Right lobe of liver (tissue), 6 donors: ENCODE data around the gene FABP7. TPM values are rescaled to one million over a fixed set of nuclear protein-coding genes. Genes with fewer than 3 reads are reported as not detected.
"Not testable (repeated sequence)": the region's sequence is repeated elsewhere in the genome, so short reads cannot be mapped to it uniquely, and the experiment has no call there.

Experiments used
- ATAC-seq, 4 donors: fragments of 200-7000 bp; cut with Tn5 transposase; one replicate each; pipeline ENCODE4 v1.9.1; 2020; ENCODE audit warnings: mild to moderate bottlenecking in 4 of 4, moderate library complexity in 4 of 4
- DNase-seq, 3 donors: peaks; one replicate each; pipeline ENCODE4 v3.0.0-alpha.2; 2020
- H3K27ac ChIP-seq, 3 donors: fragments of 200-600 bp; one replicate each; pipeline ENCODE4 v1.8.0; 2022
- H3K27me3 ChIP-seq, 2 donors: fragments of 200-600 bp; one replicate each; pipeline ENCODE4 v1.8.0; 2022
- H3K36me3 ChIP-seq, 4 donors: fragments of 200-600 bp; sonication (generic) in 1 of 4; one replicate each; pipeline versions ENCODE4 v1.5.1 to v1.8.0; 2017 to 2022; ENCODE audit warnings: control low read depth in 1 of 4
- H3K4me1 ChIP-seq, 4 donors: fragments of 200-600 bp; sonication (generic) in 1 of 4; one replicate each; pipeline versions ENCODE4 v1.5.1 to v1.8.0; 2017 to 2022; ENCODE audit warnings: control low read depth in 1 of 4
- H3K4me3 ChIP-seq, 3 donors: fragments of 200-600 bp; one replicate each; pipeline ENCODE4 v1.8.0; 2022
- H3K9me3 ChIP-seq, 4 donors: fragments of 200-600 bp; sonication (generic) in 1 of 4; one replicate each; pipeline versions ENCODE4 v1.5.1 to v1.8.0; 2017 to 2022; ENCODE audit warnings: control low read depth in 1 of 4
- CTCF ChIP-seq, 4 donors: fragments of 200-600 bp in 3 of 4; fragments of 450-650 bp in 1 of 4; IDR thresholded peaks; one replicate each; pipeline versions ENCODE4 v1.5.1 to v1.8.0; 2016 to 2022; ENCODE audit warnings: antibody characterized with exemption in 4 of 4, mild to moderate bottlenecking in 2 of 4
- POLR2A ChIP-seq: fragments of 450-650 bp; IDR thresholded peaks from one replicate; pipeline ENCODE4 v1.6.1; 2017; ENCODE audit warnings: antibody characterized with exemption, mild to moderate bottlenecking
- WGBS: methylation state at CpG from one replicate; pipeline ENCODE4 v1.1.6; 2018; ENCODE audit warnings: low coverage, low lambda C conversion rate; ENCODE audit not compliant: insufficient coverage; ENCODE audit errors: missing lambda C conversion rate; 5-methylcytosine and 5-hydroxymethylcytosine counted together
- intact Hi-C, 2 donors: fragments of 100-400 bp; cut with DNase I; formaldehyde crosslinking; loops; one replicate each; pipeline versions ENCODE4 v1.11.2 to v1.14.1; 2022
- total RNA-seq, 6 experiments: library from RNA; depleted of rRNA in 2 of 6; stranded (reverse); fragments of >200 nt in 2 of 6; fragmentation: NEBNext Ultra II Directional in 3 of 6; extraction: Animal tissue kit (Norgen Biotek cat#: 25700) in 3 of 6; gene quantifications; one replicate each; pipeline versions ENCODE4 v1.1.0 to v1.2.4, GENCODE V29; 2016 to 2023
- donor health status: DM: no; HTN: yes; CAD: no.
- donor health status: DM: no; HTN: no; CAD: no.
- donor health status: DM: no; HTN: no; CAD: no.
- donor health status: DM: no; HTN: yes; CAD: no.
- donor health status: DM: no; HTN: yes; CAD: no.

Gene FABP7
- total RNA-seq, 6 experiments from 2014 or later: not detected

GRCh38 chr6:122747573-122747972, 31.9 kb upstream of the FABP7 start:
- no peak overlapping the region for H3K27ac ChIP-seq
- TF ChIP-seq CTCF (IDR thresholded peaks at IDR 0.05): no peak
- no peak for TF ChIP-seq POLR2A
- H3K4me1 ChIP-seq: no peaks in the 10 kb centered on the region
- no peaks in the 10 kb centered on the region for H3K27me3 ChIP-seq
- no peaks in the 10 kb centered on the region for H3K9me3 ChIP-seq
- H3K36me3 ChIP-seq: no peaks in the 10 kb centered on the region
- H3K4me3 ChIP-seq: no peak overlapping the region
- DNase-seq: no peak
- no peak for ATAC-seq
- intact Hi-C loops: no loop called here
- 73% methylated on average over 3 of the region's 10 CpGs for WGBS

- H3K9me3 ChIP-seq, H3K27ac ChIP-seq, H3K4me3 ChIP-seq, ATAC-seq, H3K4me1 ChIP-seq, intact Hi-C loops, H3K36me3 ChIP-seq, DNase-seq, H3K27me3 ChIP-seq: not testable (repeated sequence)
- 24% methylated on average over 5 of the region's 5 CpGs for WGBS
These were observed 30.6 kb upstream of the FABP7 start for GRCh38 chr6:122748945-122749344.

- Histone ChIP-seq H3K27ac (no peak overlapping the region), H3K36me3 (no peaks in the 10 kb centered on the region), H3K4me1 (peaks cover 0 to 6% (median 0%) of the 10 kb centered on the region in 4 donors), H3K9me3 (no peaks in the 10 kb centered on the region), H3K27me3 (no peaks in the 10 kb centered on the region), H3K4me3 (no peak overlapping the region)
- TF ChIP-seq POLR2A (no peak), CTCF (IDR thresholded peaks at IDR 0.05) (no peak)
- ATAC-seq (no peak), DNase-seq (no peak)
- intact Hi-C loops: no loop called here
- 82% methylated on average over 4 of the region's 4 CpGs for WGBS
These were observed 30.0 kb upstream of the FABP7 start for GRCh38 chr6:122749451-122750050.

GRCh38 chr6:122751326-122751725, 28.2 kb upstream of the FABP7 start:
- no peak for DNase-seq
- H3K27ac ChIP-seq: no peak overlapping the region
- TF ChIP-seq CTCF (IDR thresholded peaks at IDR 0.05) (no peak), POLR2A (no peak)
- no peak overlapping the region for H3K4me3 ChIP-seq
- intact Hi-C loops: no loop called here
- no peaks in the 10 kb centered on the region for H3K9me3 ChIP-seq
- H3K36me3 ChIP-seq: no peaks in the 10 kb centered on the region
- 72% methylated on average over 3 of the region's 3 CpGs for WGBS
- ATAC-seq: no peak
- H3K4me1 ChIP-seq: peaks cover 0 to 6% (median 0%) of the 10 kb centered on the region in 4 donors
- no peaks in the 10 kb centered on the region for H3K27me3 ChIP-seq

- TF ChIP-seq POLR2A (no peak), CTCF (IDR thresholded peaks at IDR 0.05) (no peak)
- Histone ChIP-seq H3K27ac (peak overlapping the region in 1 of 3 donors; percentile 68), H3K4me1 (peaks cover 0 to 6% (median 0%) of the 10 kb centered on the region in 4 donors), H3K9me3 (no peaks in the 10 kb centered on the region), H3K36me3 (no peaks in the 10 kb centered on the region), H3K4me3 (no peak overlapping the region), H3K27me3 (no peaks in the 10 kb centered on the region)
- intact Hi-C loops: no loop called here
- DNase-seq: no peak
- WGBS: 38% methylated on average over 1 of the region's 1 CpG
- ATAC-seq: peak in 2 of 4 donors; percentile 44 to 56
These were observed 27.1 kb upstream of the FABP7 start for GRCh38 chr6:122752459-122752858.
